KOPT-K1 (cell line): ENCODE data around the gene DKKL1.
"Not testable (repeated sequence)": the region's sequence is repeated elsewhere in the genome, so short reads cannot be mapped to it uniquely, and the experiment has no call there.

Experiments used
- H3K27ac ChIP-seq: fragments of 200-600 bp; sonication (generic); 2 replicates; pipeline ENCODE4 v1.5.1; 2016; ENCODE audit warnings: antibody characterized with exemption, mild to moderate bottlenecking, low read depth, low read length; ENCODE audit not compliant: poor library complexity, severe bottlenecking
- H3K36me3 ChIP-seq: fragments of 200-600 bp; sonication (generic); 2 replicates; pipeline ENCODE4 v1.5.1; 2017; ENCODE audit warnings: antibody characterized with exemption, mild to moderate bottlenecking, low read length, moderate library complexity; ENCODE audit not compliant: insufficient read depth
- H3K9me3 ChIP-seq: fragments of 200-600 bp; sonication (generic); 2 replicates; pipeline ENCODE4 v1.5.1; 2017; ENCODE audit warnings: antibody characterized with exemption, low read length, mild to moderate bottlenecking; ENCODE audit not compliant: insufficient read depth, poor library complexity, severe bottlenecking

The DKKL1 gene

GRCh38 chr19:49366110-49366509 lies 2.4 kb downstream of the DKKL1 start:
- Histone ChIP-seq H3K9me3 (peaks cover 19% of the 10 kb centered on the region), H3K27ac (no peak overlapping the region), H3K36me3 (no peaks in the 10 kb centered on the region)

GRCh38 chr19:49368711-49369358 lies 5.2 kb downstream of the DKKL1 start:
- Histone ChIP-seq H3K36me3 (no peaks in the 10 kb centered on the region), H3K27ac (no peak overlapping the region), H3K9me3 (peaks cover 19% of the 10 kb centered on the region)

DNA sequence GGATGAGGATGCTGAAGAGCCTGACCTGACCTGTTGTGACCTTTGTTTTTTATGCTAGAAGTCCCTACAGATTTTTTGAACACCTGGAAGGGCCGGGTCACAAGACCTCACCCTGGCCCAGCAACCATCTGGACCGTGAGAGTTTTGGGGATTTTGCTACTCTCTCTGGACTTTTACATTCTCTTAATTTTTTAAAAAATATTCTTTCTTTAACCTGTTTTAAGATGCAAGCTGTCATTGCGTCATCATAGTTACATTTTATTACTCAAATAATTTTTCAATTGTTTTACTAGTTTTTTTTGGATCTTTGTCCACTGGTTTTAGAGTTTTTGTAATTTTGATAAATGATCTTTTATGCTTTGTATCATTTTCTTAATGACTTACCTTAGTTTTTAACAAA lies 7.5 kb downstream of the DKKL1 start:
- Histone ChIP-seq H3K27ac (no peak overlapping the region), H3K36me3 (no peaks in the 10 kb centered on the region), H3K9me3 (peaks cover 19% of the 10 kb centered on the region)

DNA sequence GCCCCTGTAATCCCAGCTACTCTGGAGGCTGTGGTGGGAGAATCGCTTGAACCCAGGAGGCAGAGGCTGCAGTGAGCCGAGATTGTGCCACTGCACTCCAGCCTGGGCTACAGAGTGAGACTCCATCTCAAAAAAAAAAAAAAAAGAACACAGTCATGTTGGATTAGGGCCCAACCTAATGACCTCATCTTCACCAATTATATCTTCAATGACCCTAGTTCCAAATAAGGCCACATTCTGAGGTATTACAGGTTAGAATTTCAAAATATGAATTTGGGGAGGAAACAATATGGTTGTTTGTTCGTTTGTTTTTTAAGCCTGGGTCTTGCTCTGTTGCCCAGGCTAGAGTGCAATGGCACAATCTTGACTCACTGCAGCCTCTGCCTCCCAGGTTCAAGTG lies 9.5 kb downstream of the DKKL1 start:
- H3K36me3 ChIP-seq, H3K27ac ChIP-seq: not testable (repeated sequence)
- peaks cover 19% of the 10 kb centered on the region for H3K9me3 ChIP-seq

GRCh38 chr19:49374665-49375434 lies 11.2 kb downstream of the DKKL1 start:
- H3K27ac ChIP-seq: no peak overlapping the region
- no peaks in the 10 kb centered on the region for H3K36me3 ChIP-seq
- peaks cover 6% of the 10 kb centered on the region for H3K9me3 ChIP-seq

DNA sequence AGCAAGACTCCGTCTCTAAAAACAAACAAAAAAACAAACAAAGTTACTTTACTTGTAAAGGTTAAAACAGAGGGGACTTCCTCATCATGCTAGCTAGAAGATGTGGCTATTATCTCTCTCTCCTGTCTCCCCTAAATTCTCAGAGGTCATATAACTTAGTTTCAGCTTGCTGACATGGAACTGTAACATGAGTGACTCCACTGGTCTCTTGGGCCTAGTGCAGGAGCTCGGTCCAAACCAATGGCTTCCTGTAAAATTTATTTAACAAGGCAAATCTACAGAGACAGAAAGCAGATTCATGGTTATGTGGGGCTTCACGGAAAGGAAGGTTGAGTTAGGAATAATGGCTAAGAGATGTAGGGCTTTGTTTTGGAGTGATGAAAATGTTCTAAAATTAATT lies 14.8 kb downstream of the DKKL1 start:
- H3K36me3 ChIP-seq: no peaks in the 10 kb centered on the region
- H3K9me3 ChIP-seq: peaks cover 15% of the 10 kb centered on the region
- no peak overlapping the region for H3K27ac ChIP-seq

GRCh38 chr19:49380391-49380790 lies 16.7 kb downstream of the DKKL1 start:
- H3K27ac ChIP-seq: no peak overlapping the region
- H3K9me3 ChIP-seq: peaks cover 18% of the 10 kb centered on the region
- no peaks in the 10 kb centered on the region for H3K36me3 ChIP-seq

DNA sequence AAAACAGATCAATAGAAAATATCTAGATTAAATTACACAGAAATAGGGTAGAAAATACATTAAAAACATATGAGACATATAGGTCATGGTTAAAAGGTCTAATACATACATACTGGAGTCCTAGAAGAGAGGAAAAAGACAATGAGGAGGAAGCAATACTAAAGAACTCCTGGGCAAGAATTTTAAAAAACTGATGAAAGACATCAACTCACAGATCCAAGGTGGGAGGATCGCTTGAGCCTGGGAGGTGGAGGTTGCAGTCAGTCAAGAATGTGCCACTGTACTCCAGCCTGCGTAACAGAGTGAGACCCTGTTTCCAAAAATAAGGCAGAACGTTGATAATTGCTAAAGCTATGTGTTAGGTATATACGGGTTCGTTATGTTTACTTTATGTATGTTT lies 19.0 kb downstream of the DKKL1 start:
- H3K36me3 ChIP-seq: no peaks in the 10 kb centered on the region
- peaks cover 18% of the 10 kb centered on the region for H3K9me3 ChIP-seq
- H3K27ac ChIP-seq: no peak overlapping the region

DNA sequence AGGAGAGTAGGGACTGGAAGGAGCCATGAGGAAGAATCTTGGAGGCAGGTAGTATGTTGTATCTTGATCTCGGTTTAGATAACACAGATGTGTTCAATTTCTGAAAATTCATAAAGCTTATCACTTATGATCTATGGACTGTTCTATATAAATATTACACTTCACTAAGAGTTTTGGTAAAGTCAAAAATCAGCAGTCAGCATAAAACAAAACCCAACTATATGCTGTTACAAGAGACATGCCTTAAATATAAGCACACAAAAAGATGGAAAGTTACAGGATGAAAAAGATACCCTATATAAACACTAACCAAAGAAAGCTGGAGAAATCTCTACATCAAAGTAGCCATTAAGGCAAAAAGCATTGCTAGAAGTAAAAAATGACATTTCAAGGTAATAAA lies 19.9 kb downstream of the DKKL1 start:
- Histone ChIP-seq H3K27ac (no peak overlapping the region), H3K36me3 (no peaks in the 10 kb centered on the region), H3K9me3 (peaks cover 18% of the 10 kb centered on the region)

- H3K27ac ChIP-seq: no peak within 1 kb of the TSS
- H3K36me3 ChIP-seq: no peaks in the 10 kb centered on the region
- H3K9me3 ChIP-seq: peaks cover 6% of the 10 kb centered on the region
Observed at GRCh38 chr19:49387936-49388372, 24.3 kb downstream of the DKKL1 start, which contains the start of gene KASH5. KASH5 (plus strand) TSS chr19:49388249; CDS start chr19:49390884, 2,635 bp downstream.

DNA sequence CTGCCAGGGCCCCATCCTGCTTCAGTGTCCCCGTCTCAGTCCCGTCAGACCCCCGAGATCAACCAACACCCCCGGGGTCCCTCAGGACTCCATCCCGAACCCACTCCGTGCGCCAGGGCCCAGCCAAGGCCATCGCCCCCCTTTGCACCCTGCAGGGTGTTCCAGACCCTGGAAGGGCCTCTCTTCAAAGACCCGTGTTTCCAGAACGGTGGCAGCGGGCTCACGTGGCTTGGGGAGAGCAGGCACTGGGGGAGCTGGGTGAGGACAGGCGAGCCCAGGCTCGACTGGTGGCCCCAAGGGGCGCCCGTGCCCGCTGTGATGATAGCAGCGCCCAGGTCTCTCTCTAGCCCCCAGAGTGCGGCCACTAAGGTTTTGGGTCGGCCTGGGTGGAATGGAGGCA lies 25.7 kb downstream of the DKKL1 start:
- H3K9me3 ChIP-seq: no peaks in the 10 kb centered on the region
- no peak overlapping the region for H3K27ac ChIP-seq
- H3K36me3 ChIP-seq: no peaks in the 10 kb centered on the region

GRCh38 chr19:49390131-49390928 lies 26.7 kb downstream of the DKKL1 start:
- Histone ChIP-seq H3K9me3 (no peaks in the 10 kb centered on the region), H3K36me3 (no peaks in the 10 kb centered on the region), H3K27ac (no peak overlapping the region)

GRCh38 chr19:49390929-49391359 lies 27.3 kb downstream of the DKKL1 start:
- Histone ChIP-seq H3K9me3 (no peaks in the 10 kb centered on the region), H3K27ac (no peak overlapping the region), H3K36me3 (no peaks in the 10 kb centered on the region)

DNA sequence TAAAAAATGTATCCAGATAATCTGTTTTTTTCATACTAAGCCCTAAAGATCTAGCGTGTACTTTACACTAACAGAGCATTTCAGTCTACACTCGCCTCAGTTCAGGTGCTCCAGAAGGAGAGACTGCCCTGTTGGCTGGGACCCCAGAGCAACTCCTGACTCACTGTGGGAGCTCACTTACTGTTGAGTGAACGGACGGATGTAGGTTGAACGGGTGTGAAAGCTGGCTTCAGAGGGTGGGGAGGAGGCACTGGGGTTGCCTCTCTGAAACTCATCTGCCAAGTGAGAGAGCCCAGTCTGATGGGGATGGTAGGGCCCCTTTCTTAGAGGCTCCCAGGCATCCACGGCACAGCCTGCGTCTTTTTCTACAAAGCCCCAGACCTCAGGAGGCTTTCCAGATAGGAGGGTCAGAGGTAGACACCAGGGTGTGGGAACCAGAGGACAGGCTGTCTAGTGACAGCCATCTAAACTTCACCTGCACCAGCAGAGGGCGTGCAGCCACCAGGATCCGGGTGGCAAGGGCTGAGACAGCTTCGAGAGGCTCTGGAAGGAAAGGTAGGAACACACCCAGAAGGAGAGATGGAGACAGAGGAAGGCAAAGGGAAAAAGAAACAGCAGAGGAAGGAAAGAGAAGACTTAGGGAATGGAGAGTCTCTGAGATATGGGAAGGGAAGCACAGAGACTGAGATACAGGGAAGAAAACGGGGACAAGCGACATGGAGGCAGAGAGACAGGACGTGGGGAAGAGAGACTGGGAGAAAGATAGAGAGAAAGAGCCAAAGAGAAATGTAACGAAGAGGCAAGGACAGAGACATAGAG lies 28.1 kb downstream of the DKKL1 start:
- Histone ChIP-seq H3K9me3 (no peaks in the 10 kb centered on the region), H3K27ac (no peak overlapping the region), H3K36me3 (no peaks in the 10 kb centered on the region)
